Stimulated activated CD4-positive, alpha-beta T cell treated with anti-CD3 and anti-CD28 coated beads, Interleukin-2, amount 100 ng/mL, for 24 hours (primary cell): ENCODE results near the gene CACNA1B.

Source experiments
- DNase-seq, 2 donors: peaks; one replicate each; pipeline ENCODE4 v3.0.0-alpha.2; 2020

The CACNA1B gene

DNA sequence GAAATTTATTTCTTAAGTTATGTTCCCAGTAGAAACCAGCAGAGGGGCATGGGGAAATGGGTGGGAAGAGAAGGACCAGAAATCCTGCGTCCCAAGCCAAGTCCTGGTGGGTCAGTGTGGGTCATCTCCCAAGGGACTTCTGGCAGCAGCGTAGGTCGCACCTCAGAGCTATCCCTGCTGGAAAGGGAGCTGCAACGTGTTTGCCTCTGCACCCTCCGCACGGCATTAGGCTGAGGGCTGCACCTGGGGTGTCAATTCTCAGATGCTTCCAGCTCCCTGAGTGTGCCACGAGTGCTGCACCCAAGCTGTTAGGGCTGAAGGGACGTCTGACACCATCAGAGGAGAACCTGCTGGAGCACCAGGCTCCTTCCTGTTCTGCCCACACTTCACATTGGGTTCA is 182.8 kb downstream of the CACNA1B start:
- no peak for DNase-seq

DNA sequence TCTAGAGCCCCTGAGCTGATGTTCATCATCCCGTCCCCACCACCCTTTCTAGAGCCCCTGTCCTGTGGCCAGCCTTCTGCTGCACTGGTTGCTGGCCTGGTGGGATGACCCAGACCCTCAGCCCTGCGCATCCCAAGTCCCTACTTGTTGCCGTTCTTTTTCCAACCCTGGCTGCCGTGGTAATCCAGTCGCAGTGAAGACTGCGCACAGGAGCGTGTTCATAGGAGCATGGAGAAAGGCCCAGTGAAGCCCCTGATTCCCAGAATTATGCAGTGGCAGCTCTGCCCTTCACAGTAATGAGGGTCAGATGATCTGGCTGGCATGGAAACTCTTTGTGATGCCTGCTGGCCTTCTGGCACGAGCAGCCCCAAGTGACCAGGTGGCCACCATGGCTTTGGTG is 183.3 kb downstream of the CACNA1B start:
- no peak for DNase-seq

DNA sequence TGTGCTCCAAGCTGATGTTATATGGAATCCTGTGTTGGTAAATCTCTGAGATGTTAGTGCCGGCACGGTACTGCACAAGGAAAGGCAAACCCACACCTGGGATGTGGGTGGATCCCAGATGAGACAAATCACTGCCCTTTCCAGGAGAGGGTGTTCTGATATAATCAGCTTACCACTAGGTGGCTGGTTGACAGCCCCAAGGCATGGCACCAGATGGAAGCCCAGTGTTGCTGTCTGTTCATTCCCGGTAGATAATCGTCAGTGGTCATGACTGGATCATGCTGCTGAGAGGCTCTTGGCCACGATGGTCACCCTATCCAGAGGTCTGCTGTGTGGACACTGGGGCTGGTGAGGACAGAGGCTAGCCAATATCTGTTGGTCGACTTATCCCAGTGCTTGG is 184.0 kb downstream of the CACNA1B start:
- DNase-seq = no peak

DNA sequence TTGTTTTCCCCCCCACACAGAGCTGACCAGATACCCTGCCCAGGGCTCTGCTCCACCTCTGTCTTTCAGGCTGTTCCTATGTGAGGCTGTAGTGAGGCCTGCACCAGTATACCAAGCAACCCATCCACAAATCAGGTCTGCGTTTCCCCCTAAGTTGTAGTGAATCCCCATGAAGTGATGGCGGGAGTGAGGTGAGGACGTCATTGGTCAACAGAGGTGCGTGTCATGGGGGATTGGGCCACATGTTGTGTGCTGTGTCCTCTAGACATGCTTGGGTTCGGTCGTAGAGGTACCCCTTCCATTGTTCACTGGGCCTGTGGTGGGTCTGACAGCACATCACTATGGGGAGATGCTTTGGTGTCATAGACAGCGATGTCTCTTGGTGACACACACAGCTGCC is 184.6 kb downstream of the CACNA1B start:
- DNase-seq = no peak

DNA sequence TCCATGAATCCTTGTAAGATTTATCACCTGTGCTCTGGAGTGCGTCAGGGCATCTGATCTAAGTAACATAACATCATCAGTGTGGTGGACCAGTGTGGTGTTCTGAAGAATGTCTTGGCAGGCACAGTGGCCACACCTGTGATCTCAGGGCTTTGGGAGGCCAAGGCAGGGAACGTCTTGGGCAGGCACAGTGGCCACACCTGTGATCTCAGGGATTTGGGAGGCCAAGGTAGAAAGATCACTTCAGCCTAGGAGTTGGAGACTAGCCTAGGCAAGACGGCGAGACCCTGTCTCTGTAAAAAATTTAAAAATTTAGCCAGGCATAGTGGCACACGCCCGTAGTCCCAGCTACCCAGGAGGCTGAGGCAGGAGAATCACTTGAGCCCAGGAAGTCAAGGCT is 185.5 kb downstream of the CACNA1B start:
- DNase-seq = no peak

DNA sequence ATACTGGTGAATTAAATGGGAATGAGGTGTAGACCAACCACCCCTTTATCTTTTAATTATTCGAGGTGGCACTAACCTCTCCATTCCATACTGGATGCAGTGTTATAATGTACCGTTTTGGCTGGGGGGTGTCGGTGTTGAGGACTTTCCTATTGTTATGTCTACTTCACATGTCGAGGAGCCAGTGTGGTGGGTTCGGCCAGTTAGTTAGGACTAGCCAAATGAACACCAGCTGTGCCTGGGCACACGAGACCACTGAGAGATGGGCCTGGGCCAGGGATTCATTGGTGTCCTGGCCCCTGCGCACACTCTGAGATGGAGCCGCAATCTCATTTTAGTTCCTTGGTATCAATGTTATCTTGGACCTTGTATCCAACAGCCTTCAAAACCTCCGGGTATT is 186.2 kb downstream of the CACNA1B start:
- no peak for DNase-seq

DNA sequence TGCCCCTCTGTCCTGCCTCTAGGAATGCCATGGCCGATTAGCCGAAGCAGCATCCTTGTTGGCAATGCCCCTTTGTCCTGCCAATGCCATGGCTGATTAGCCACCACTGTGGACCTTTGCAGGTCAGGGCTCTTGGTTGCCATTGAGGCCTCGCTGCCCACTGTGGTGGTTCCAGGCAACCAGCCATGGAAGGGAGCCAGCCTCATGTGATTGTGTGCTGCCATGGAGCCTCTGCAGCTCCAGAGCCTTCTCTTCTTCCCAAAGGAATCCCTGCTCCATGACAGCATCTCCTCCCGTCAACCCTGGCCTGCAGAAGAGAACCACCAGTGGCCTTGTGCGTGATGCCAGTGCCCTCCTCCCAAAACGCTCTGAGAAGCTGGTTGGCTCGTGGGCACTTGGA is 187.0 kb downstream of the CACNA1B start:
- no peak for DNase-seq

DNA sequence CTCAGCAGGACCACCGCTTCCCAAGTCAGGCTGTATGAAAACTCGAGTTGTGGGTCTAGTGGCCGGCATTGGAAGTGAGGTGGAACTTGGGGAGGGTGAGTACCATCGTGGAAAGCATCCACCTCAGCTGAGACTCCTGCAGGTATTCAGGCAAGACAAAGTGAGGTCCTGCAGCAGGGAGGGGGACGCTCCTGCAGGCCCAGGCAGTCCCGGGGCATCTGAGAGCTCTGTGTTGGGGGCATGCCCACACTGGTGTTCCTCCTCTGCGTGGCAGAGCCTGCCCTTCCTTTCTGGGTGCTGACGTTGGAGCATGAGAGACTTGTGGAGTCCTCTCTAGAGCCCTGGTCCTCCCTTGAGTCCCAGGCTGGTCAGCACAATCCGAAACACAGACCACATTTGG is 187.7 kb downstream of the CACNA1B start:
- no peak for DNase-seq

DNA sequence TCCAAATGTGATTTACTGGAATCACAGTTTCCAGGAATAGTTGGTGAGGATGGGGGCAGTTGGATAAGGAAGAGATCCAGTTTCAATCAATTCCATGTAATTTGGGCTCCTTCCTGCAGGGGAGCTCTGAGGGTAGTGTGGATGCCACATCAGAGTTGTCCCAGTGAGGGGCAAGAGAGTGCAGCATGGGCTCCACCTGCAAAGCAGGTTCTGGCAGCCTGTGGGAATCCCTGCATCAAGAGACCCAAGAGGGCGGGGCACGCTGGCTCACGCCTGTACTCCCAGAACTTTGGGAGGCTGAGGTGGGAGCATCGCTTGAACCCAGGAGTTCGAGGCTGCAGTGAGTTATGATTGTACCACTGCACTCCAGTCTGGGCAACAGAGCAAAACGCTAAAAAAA is 188.5 kb downstream of the CACNA1B start:
- no peak for DNase-seq

DNA sequence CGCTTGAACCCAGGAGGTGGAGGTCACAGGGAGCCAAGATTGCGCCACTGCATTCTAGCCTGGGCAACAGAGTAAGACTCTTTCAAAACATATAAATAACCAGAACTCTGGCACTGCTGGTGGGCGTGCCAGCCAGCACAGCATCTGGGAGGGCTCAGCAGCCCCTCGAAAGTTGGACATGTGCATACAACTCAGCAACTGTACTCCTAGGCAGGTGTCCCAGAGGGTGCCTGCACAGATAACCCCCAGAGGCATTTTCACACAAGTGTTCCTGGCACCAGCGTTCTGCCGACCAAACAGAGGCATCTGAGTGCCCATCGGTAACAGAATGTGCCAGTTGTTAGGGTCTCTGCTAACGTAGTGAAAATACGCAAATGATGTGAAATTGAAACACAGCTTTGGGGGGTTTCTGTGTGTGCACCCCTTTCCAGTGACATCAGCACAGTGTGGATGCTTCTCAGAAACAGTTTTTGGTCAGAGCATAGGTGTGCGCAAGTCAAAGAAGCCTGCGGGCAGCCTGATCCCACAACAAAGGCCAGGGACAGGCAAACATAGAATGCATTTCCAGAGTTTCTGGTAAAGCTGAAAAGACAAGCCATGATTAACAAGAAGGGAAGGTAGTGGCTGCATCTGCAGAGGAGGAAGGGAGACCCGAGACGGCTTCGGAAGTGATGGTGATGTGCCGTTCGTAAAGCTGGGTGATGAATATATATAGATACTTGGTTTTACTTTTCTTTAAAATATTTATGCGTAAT is 190.2 kb downstream of the CACNA1B start:
- no peak for DNase-seq

DNA sequence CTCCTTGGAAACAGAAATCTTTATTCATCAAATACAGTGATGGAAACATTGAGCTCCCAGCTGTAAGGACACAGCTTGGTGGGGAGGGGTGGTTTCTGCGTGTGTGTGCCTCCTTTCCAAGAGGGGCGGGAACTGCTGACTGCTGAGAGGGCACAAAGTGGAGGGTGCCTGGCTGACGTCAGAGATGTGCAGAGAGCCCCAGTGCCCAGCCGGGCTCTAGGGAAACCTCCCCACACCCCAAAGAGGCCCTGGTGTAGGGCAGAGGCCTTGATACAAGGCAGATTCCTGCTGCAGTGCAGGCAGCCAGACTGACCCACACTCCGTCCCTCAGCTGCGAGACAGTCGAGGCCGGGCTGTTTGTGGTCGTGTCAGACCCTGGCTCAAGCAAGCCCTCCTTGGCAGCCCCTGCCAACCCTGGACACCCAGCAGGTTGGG is 191.0 kb downstream of the CACNA1B start:
- no peak for DNase-seq

DNA sequence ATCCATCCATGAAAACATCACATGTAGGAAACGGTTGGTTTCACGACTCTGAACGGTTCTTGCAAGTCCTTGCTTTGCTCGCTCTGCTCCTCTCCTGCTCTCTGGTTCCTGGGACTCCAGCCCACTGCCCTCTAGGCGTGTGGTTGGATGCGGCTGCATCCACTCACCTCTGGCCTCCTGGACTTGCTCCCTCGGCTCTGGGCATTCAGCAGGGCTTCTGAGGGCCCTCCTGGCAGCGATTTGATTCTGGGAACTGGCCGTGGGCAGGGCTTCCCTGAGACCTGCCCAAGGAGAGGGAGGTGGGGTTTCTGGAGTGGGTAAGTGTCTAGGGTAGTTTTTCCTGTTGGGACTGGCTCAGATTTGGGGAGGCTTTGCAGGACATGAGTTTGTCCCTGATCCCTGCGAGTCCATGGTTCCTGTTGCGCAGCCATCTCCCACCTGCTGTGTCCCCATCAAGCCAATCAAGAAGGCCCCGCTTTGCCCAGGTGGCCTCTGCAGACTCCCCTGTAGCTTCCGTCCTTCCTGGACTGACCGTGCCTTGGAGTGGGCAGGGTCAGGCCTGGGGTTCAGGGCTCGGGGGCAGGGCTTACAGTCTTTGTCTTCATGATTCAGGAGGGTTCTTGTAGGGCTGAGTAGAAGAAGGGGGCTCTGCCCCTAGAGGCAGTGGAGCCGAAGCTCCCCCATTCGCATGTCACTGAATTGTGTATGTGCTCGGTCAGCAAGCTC is 192.3 kb downstream of the CACNA1B start:
- no peak for DNase-seq

DNA sequence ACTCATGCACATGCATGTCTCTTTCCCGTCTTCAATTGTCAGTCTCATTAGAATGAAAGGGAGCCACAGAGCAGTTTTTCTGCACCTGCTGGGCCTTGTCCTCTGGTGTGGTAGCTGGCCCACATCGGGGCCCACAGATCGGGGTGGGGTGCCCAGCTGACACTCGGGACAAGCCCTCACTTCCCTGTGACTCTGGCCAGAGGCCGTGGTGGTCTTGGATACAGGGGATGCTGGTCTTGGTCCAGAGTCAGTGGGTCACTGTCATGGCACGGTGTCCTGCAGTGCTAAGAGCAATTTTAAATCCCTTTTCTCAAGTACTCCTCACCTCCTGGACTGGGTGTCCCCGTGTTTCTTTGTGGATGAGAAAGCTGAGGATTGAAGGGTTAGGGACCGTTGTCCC is 193.2 kb downstream of the CACNA1B start:
- DNase-seq = no peak

DNA sequence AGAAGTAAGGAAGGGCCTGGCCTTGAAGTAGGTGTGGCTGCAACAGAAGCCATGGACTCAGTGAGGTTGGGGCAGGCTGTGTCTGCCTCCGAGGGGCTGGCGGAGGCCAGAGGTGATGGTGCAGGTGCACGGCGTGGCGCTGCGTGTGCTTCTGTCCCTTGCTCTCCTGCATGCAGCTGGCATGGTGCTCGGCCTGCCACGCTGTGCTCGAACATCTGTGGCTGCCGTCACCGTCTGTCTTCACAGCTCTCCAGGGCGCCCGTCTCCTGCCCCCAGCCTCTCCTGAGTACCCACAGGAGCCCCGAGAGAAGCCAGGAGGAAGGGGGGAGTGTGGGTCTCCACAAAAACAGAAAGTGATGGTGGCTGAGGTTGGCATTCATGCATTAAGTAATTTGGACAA is 193.7 kb downstream of the CACNA1B start:
- no peak for DNase-seq

DNA sequence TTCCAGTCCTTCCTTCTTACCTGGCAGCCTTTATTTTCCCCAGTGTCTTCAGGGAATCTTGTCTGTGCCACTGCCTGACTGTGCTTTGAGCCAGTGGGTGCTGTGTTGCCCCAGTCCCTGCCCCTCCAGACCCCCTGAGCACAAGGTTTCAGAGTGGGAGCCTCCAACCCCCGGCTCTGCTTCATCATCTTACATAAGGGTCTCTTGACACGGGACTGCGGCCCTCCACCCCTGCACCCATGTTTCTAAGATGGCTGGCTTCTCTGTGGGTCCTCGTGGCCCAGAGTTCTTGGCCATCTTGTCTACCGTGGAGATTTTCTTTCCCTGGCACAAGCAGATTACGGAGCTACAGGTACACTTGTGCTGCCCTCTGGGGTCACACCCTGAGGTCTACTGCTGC is 194.1 kb downstream of the CACNA1B start:
- DNase-seq = no peak

DNA sequence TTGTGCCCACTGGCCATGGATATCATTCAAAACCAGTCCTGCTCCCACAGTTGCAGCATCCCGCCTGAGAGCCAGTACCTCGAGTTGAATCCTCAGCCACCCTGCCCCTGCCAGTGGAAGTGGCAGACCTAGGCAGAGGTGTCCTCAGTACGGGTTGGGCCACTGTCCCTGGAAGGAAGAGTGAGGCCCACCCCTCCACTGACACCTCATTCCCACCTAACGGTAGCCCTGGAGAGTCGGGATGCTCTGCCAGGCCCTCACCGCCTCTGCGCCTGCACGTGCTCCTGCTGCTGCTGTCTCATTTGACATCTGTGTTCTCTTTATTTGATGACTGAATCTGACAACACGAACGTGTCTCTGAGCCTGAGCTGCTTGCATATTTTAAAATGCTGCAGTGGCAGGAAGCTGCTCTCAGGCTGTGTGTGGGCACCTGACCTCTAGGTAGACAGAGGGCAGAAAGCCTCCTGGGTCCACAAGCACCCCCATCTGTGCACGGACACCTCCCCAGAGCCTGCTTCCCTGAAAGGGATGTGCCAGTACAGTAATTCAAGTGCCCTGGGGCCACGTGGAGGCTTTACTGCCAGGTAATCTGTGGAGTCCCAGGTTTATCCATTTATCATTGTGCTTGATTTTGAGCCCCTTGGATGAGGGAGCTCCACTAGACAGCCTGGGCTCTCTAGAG is 194.7 kb downstream of the CACNA1B start:
- DNase-seq = no peak

DNA sequence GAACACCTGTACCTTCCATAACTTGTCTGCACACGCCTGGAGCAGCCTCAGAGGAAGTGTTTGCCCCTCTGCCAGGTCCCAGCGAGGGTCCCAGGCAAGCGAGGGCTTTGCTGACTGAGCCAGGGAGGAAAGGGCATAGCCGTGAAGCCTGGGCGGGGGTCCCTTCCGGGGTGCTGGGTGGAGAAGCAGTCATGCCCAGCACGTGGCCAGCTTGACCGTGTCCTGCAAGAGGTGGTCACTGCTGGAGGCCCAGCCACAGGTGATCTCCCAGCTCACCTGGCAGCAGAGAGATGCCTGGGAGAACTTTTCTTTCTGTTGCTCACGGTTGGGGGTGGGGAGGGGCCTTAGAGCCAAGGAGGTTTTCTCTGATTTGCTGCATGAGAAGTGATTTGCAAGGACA is 195.3 kb downstream of the CACNA1B start:
- DNase-seq = no peak

DNA sequence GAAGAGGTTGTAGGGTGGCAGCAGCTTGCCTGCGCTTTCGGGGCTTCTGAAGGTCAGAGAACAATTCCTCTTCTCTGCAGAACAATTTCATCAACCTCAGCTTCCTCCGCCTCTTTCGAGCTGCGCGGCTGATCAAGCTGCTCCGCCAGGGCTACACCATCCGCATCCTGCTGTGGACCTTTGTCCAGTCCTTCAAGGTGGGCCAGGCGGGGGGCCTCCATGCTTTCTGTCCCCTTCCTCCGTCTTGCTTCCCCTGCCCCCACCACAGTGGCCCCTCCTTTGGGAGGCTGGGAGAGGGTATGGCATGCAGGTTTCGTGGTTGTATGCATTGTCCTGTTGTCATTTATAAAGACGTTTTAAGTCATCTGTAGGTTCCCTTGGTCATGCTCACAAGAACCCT is 195.8 kb downstream of the CACNA1B start:
- no peak for DNase-seq

DNA sequence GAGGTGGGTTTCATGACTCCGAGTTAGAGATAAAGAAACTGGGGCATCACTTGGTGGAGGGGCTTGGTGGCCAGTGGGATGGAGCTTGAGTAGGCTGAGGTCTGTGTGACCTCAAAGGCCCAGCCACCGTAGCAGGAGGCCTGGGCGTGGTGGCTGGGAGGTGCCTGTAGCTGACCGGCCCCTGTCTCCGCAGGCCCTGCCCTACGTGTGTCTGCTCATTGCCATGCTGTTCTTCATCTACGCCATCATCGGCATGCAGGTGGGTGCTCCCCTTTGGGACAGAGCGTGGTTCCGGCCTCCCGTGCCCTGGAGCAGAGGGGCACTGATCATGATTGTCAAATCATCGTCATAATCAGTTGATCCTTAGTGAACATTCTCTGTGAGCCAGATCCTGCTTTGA is 196.2 kb downstream of the CACNA1B start:
- DNase-seq = no peak

DNA sequence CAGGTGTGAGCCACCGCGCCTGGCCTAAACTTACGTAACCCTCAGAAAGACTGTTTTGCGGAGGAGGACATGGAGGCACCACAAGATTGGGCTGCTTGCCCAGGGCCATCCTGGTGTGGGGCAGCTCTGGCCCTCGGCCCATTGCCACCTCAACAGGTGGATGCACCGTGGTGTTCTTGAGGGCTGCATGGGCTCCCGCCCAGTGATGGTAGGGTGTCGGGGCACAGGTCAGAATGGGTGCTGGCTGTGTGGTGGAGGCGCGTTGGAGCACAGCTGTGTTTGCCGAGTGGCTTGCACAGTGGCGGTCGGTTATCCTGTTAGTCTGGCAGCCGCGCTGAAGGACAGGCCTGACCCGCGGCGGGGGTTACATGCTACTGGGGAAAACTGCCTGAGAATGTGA is 196.9 kb downstream of the CACNA1B start:
- DNase-seq = no peak

DNA sequence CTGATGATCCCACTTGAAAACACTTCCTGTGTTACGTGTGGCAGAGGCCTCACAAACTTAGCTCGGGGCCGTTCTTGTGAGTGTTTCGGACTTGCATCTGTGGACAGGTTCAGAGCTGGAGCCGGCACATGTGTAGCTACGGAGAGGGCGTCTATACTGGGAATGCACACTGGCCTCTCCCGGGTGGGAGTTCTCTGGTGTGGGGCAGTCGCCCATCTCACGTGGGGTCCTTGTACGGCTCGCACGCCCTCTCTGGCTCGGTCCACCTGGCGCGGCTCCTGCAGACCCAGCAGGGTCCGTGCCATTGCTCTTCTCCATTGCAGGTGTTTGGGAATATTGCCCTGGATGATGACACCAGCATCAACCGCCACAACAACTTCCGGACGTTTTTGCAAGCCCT is 197.9 kb downstream of the CACNA1B start:
- no peak for DNase-seq

DNA sequence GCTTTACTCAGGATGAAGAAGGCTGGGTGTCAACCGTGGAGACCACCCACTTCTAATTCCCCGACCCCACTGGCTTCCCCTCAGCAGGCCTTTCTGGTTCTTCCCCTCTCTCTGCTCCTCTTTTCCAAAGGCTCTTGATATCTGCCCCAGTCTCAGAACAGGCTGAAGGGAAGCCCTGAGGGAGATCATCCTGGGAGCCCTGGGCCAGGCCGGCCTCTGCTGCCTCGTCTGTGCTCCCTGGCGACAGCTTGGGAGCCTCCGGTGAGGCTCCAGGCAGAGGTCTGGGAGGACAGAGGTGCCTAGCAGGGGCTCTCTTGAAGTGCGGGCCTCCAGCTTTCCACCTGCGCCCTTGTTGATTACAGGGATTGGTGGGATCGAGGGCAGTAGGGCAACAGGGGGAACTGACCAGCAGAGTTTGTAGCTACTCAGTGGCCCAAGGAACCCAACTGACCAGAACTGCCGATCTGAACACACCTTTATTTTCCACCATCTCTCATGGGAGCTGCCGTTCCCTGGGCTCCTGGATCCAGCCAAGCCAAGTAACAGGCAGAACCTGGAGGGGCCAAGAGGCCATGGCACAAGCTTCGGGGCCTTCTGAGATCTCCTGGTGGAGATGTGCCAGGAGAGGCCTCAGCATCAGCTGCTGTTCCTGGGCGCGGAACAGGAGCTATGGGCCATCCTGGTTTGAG is 198.5 kb downstream of the CACNA1B start:
- DNase-seq = no peak

DNA sequence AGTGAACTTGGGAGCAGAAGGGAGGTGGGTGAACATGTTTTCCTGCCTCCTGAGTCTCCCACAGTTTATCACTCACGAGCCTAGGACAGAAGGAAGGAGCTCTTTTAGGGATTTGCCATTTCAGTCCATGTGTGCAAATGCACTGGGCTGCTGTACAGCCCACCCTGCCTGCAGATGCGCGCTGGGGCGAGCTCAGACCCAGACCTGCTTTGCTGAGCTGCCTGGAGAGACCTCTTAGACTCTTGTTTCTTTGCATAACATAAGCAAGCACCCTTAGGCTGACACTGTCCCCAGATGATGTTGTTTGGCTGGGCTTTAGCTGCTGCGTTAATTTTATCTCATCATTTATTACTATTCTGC is 199.0 kb downstream of the CACNA1B start:
- no peak for DNase-seq

DNA sequence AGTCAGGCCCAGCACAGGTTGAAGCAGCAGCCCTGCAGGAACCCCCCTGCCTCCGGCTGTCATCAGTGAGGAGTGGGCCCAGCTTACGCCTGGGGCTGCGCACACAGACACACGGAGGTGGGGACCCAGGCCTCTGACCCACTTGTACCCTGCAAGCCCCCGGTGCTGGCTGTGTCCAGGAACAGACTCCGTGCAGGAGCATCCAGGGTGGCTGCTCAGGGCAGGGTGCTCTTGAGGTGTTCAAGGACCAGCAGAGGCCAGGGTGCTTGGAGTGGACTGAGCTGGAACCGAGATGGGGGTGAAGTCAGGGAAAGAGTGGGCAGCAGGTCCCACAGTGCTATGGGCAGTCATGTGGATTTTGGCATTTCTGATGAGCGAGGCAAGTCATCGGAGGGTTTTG is 199.5 kb downstream of the CACNA1B start:
- no peak for DNase-seq
